ENCODE results near the gene ALOX12B. TPM values are rescaled to one million over a fixed set of nuclear protein-coding genes. Genes with fewer than 3 reads are reported as not detected.
"Not testable (repeated sequence)": the region's sequence is repeated elsewhere in the genome, so short reads cannot be mapped to it uniquely, and the experiment has no call there.

Gene ALOX12B
- total RNA-seq, 2 donors from 2014 or later: not detected

GRCh38 chr17:8080208-8080798, 7.2 kb downstream of the ALOX12B start:
- DNase-seq (no peak), ATAC-seq (peak; percentile 24)
- Histone ChIP-seq H3K9me3 (no peaks in the 10 kb centered on the region), H3K4me3 (no peak overlapping the region), H3K27me3 (peaks cover 0 to 19% of the 10 kb centered on the region in 2 donors), H3K4me1 (peaks cover 14% of the 10 kb centered on the region), H3K27ac (no peak overlapping the region), H3K36me3 (replicated peaks in 1 of 2; ENCODE audit: insufficient read depth in 1 of 2, low read depth in 2 of 2) (no peaks in the 10 kb centered on the region)
- TF ChIP-seq CTCF (IDR thresholded peaks at IDR 0.05) (peak in 1 of 7 experiments; percentile 0), POLR2A (IDR thresholded peaks at IDR 0.05) (no peak)
- intact Hi-C loops (cut with DNase I): loop anchor here (10.0 kb wide), 1 partner anchor 224 kb away; no protein-coding TSS in a partner anchor
- 23 to 28% methylated on average over 24 to 25 of the region's 25 CpGs for WGBS, 2 donors

- no peaks in the 10 kb centered on the region for H3K9me3 ChIP-seq
- DNase-seq (peak; percentile 61 to 75 (median 70)), ATAC-seq (peak; percentile 87)
- TF ChIP-seq CTCF (IDR thresholded peaks at IDR 0.05) (peak; percentile 67 to 90 (median 79)), POLR2A (IDR thresholded peaks at IDR 0.05) (no peak)
- WGBS, 2 donors: 0 to 1% methylated on average over 11 to 79 of the region's 87 CpGs
- H3K4me1 ChIP-seq: peaks cover 14% of the 10 kb centered on the region
- H3K4me3 ChIP-seq: no peak overlapping the region
- no peak overlapping the region for H3K27ac ChIP-seq
- intact Hi-C loops (cut with DNase I): loop anchor here (10.0 kb wide), 1 partner anchor 225 kb away; no protein-coding TSS in a partner anchor
- no peaks in the 10 kb centered on the region for H3K36me3 ChIP-seq (replicated peaks in 1 of 2; ENCODE audit: insufficient read depth in 1 of 2, low read depth in 2 of 2)
- H3K27me3 ChIP-seq: peaks cover 0 to 25% of the 10 kb centered on the region in 2 donors
These were observed 8.0 kb downstream of the ALOX12B start for GRCh38 chr17:8079291-8080207.

- H3K27ac ChIP-seq; H3K9me3 ChIP-seq; H3K4me3 ChIP-seq; H3K36me3 ChIP-seq (replicated peaks in 1 of 2; ENCODE audit: insufficient read depth in 1 of 2, low read depth in 2 of 2); ATAC-seq; DNase-seq; intact Hi-C loops (cut with DNase I): not testable (repeated sequence)
- 73 to 76% methylated on average over 4 to 5 of the region's 5 CpGs for WGBS, 2 donors
- peaks cover 25% of the 10 kb centered on the region for H3K4me1 ChIP-seq
- peaks cover 1 to 34% of the 10 kb centered on the region in 2 donors for H3K27me3 ChIP-seq
These were observed 9.6 kb downstream of the ALOX12B start for GRCh38 chr17:8077939-8078338.

GRCh38 chr17:8076502-8077266, 10.8 kb downstream of the ALOX12B start:
- intact Hi-C loops (cut with DNase I): no loop called here
- WGBS, 2 donors: 64 to 73% methylated on average over 12 to 13 of the region's 13 CpGs
- Histone ChIP-seq H3K27ac (no peak overlapping the region), H3K36me3 (replicated peaks in 1 of 2; ENCODE audit: insufficient read depth in 1 of 2, low read depth in 2 of 2) (no peaks in the 10 kb centered on the region), H3K4me3 (no peak overlapping the region), H3K9me3 (no peaks in the 10 kb centered on the region), H3K27me3 (peaks cover 4 to 46% of the 10 kb centered on the region in 2 donors), H3K4me1 (peaks cover 34% of the 10 kb centered on the region)
- DNase-seq (no peak), ATAC-seq (no peak)
- TF ChIP-seq CTCF (IDR thresholded peaks at IDR 0.05) (no peak), POLR2A (IDR thresholded peaks at IDR 0.05) (no peak)
